Heart right ventricle (tissue), 16 donors: ENCODE results near the gene LETM1. TPM values are rescaled to one million over a fixed set of nuclear protein-coding genes. Genes with fewer than 3 reads are reported as not detected.

Source experiments
- ATAC-seq, 8 donors: fragments of 200-7000 bp; cut with Tn5 transposase; one replicate each; pipeline ENCODE4 v1.9.1; 2020; ENCODE audit warnings: mild to moderate bottlenecking in 8 of 8, moderate library complexity in 8 of 8, moderate number of reproducible peaks in 1 of 8
- DNase-seq, 2 donors: peaks; one replicate each; pipeline ENCODE4 v3.0.0-alpha.2; 2020
- H3K27ac ChIP-seq, 10 donors: fragments of 200-600 bp; sonication (generic) in 2 of 10; one replicate each; pipeline versions ENCODE4 v1.5.0 to v1.8.0; 2020 to 2022; ENCODE audit warnings: mild to moderate bottlenecking in 3 of 10
- H3K27me3 ChIP-seq, 7 donors: fragments of 200-600 bp; one replicate each; pipeline ENCODE4 v1.8.0; 2021 to 2022; ENCODE audit warnings: mild to moderate bottlenecking in 2 of 7
- H3K36me3 ChIP-seq, 9 donors: fragments of 200-600 bp; sonication (generic) in 1 of 9; one replicate each; pipeline versions ENCODE4 v1.5.0 to v1.8.0; 2020 to 2022; ENCODE audit warnings: mild to moderate bottlenecking in 2 of 9
- H3K4me1 ChIP-seq, 9 donors: fragments of 200-600 bp; sonication (generic) in 1 of 9; one replicate each; pipeline versions ENCODE4 v1.5.0 to v1.8.0; 2020 to 2022; ENCODE audit warnings: mild to moderate bottlenecking in 4 of 9
- H3K4me3 ChIP-seq, 10 donors: fragments of 200-600 bp; sonication (generic) in 2 of 10; one replicate each; pipeline versions ENCODE4 v1.5.0 to v1.8.0; 2020 to 2022; ENCODE audit warnings: mild to moderate bottlenecking in 7 of 10, moderate library complexity in 2 of 10
- H3K9me3 ChIP-seq, 11 donors: fragments of 200-600 bp in 10 of 11; sonication (generic) in 2 of 11; one replicate each; pipeline versions ENCODE4 v1.5.0 to v1.8.0; 2013 to 2022; ENCODE audit warnings: mild to moderate bottlenecking in 2 of 11, control low read depth in 1 of 11, moderate library complexity in 1 of 11
- CTCF ChIP-seq, 9 donors: fragments of 200-600 bp; sonication (generic) in 2 of 9; IDR thresholded peaks; one replicate each; pipeline versions ENCODE4 v1.5.0 to v1.8.0; 2021 to 2022; ENCODE audit warnings: antibody characterized with exemption in 9 of 9, mild to moderate bottlenecking in 5 of 9, moderate library complexity in 1 of 9
- WGBS, 2 donors: extraction: QIAGEN DNeasy Blood & Tissue Kit; methylation state at CpG; one replicate each; pipeline ENCODE4 v1.1.7; 2013; ENCODE audit warnings: inconsistent platforms in 1 of 2; 5-methylcytosine and 5-hydroxymethylcytosine counted together
- intact Hi-C, 10 donors: fragments of 100-400 bp; cut with DNase I; formaldehyde crosslinking; loops; one replicate each; pipeline versions ENCODE4 v1.11.1 to v1.14.2; 2022
- polyA plus RNA-seq, 2 donors: library from polyadenylated mRNA; stranded (reverse); fragments of 200-250 nt; gene quantifications; one replicate each; pipeline ENCODE4 v1.2.3, GENCODE V29; 2013
- total RNA-seq, 10 donors: library from RNA; stranded (reverse); fragmentation: NEBNext Ultra II Directional in 3 of 10; extraction: Animal tissue kit (Norgen Biotek cat#: 25700) in 3 of 10; gene quantifications; one replicate each; pipeline versions ENCODE4 v1.2.1 to v1.2.4, GENCODE V29; 2021 to 2023
- donor health status: Arrhythmogenic right ventricular cardiomyopathy.
- donor health status: ischemic (EF 13 %, LVEDD 7.1; RV severe dilation, severe dysfunction).
- donor health status: healthy with polysubstance abuse.
- donor health status: DM: no; HTN: yes; CAD: no.
- donor health status: DM: no; HTN: no; CAD: no.
- donor health status: ischemic (EF 25% LVEDD 6.9; RV normal size, moderate dysfunction).
- donor health status: ischemic (EF 25% LVEDD 5.7; RV mildly dilated, moderate dysfunction).
- donor health status: healthy.
- donor health status: DM: yes; HTN: yes; CAD: no.
- donor health status: Ischemic cardiomyopathy.
- donor health status: ischemic (EF 35%, LVEDD 5.7; RV mildly dilated, moderate dysfunction).
- donor health status: nonischemic (EF 11% LVEDD 7.7; RV severe dilation, severe dysfunction).
- donor health status: DM: yes; HTN: yes; CAD: no.
- donor health status: PGD.
- donor health status: ischemic (EF 29% LVEDD 5.4; RV normal size, mild dysfunction).
- donor health status: nonischemic (EF 23%, LVEDD 6.1; RV moderate dilation, normal function).

LETM1 gene
- total and polyA plus RNA-seq, 12 donors = 23.4 to 53.1 (median 41.2) TPM

- WGBS, 2 donors = 82 to 89% methylated on average over 16 of the region's 16 CpGs
- H3K4me3 ChIP-seq = no peak overlapping the region
- peaks cover 19 to 52% (median 47%) of the 10 kb centered on the region in 7 donors for H3K27me3 ChIP-seq
- no peak for ATAC-seq
- H3K36me3 ChIP-seq = no peaks in the 10 kb centered on the region
- peaks cover 8 to 23% (median 18%) of the 10 kb centered on the region in 9 donors for H3K4me1 ChIP-seq
- no peak overlapping the region for H3K27ac ChIP-seq
- no peaks in the 10 kb centered on the region for H3K9me3 ChIP-seq
- no peak for TF ChIP-seq CTCF (IDR thresholded peaks at IDR 0.05)
- no peak for DNase-seq
- intact Hi-C loops = loop anchor here in 1 of 10 donors (5.0 kb wide), 1 partner anchor 45 kb away; no protein-coding TSS in a partner anchor
These were observed 58.6 kb downstream of the LETM1 start for GRCh38 chr4:1797298-1797860.

GRCh38 chr4:1796486-1797204 lies 59.3 kb downstream of the LETM1 start:
- no peak for ATAC-seq
- intact Hi-C loops = loop anchor here in 1 of 10 donors (5.0 kb wide), 1 partner anchor 44 kb away; no protein-coding TSS in a partner anchor
- H3K27me3 ChIP-seq = peaks cover 19 to 60% (median 51%) of the 10 kb centered on the region in 7 donors

GRCh38 chr4:1795299-1796195 lies 60.4 kb downstream of the LETM1 start:
- Histone ChIP-seq H3K4me3 (peak overlapping the region in 9 of 10 donors; percentile 32 to 60 (median 51)), H3K36me3 (no peaks in the 10 kb centered on the region), H3K4me1 (peaks cover 8 to 23% (median 18%) of the 10 kb centered on the region in 9 donors), H3K9me3 (no peaks in the 10 kb centered on the region), H3K27ac (no peak overlapping the region), H3K27me3 (peaks cover 19 to 65% (median 51%) of the 10 kb centered on the region in 7 donors)
- TF ChIP-seq CTCF (IDR thresholded peaks at IDR 0.05) = no peak
- DNase-seq (no peak), ATAC-seq (no peak)
- intact Hi-C loops = loop anchor here in 1 of 10 donors (5.0 kb wide), 1 partner anchor 43 kb away; no protein-coding TSS in a partner anchor
- 27 to 31% methylated on average over 32 of the region's 32 CpGs for WGBS, 2 donors

More at GRCh38 chr4:1796486-1797204, 59.3 kb downstream of the LETM1 start:
- 92 to 95% methylated on average over 14 of the region's 14 CpGs for WGBS, 2 donors
- H3K9me3 ChIP-seq = no peaks in the 10 kb centered on the region
- DNase-seq = no peak
- TF ChIP-seq CTCF (IDR thresholded peaks at IDR 0.05) = no peak
- H3K4me3 ChIP-seq = no peak overlapping the region
- no peak overlapping the region for H3K27ac ChIP-seq
- H3K4me1 ChIP-seq = peaks cover 8 to 23% (median 18%) of the 10 kb centered on the region in 9 donors
- H3K36me3 ChIP-seq = no peaks in the 10 kb centered on the region
